Melanocyte of skin (primary cell): ENCODE data around the gene EIF3J. TPM values are rescaled to one million over a fixed set of nuclear protein-coding genes. Genes with fewer than 3 reads are reported as not detected.

Experiments
- total RNA-seq, 2 donors: library from RNA; depleted of rRNA; stranded (reverse); fragments of >200 nt; gene quantifications; 2 replicates each; pipeline ENCODE4 v1.2.3, GENCODE V29; 2012

The EIF3J gene, protein sequence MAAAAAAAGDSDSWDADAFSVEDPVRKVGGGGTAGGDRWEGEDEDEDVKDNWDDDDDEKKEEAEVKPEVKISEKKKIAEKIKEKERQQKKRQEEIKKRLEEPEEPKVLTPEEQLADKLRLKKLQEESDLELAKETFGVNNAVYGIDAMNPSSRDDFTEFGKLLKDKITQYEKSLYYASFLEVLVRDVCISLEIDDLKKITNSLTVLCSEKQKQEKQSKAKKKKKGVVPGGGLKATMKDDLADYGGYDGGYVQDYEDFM
- total RNA-seq = 10 to 100 TPM; 21.3 to 46.6 TPM

DNA sequence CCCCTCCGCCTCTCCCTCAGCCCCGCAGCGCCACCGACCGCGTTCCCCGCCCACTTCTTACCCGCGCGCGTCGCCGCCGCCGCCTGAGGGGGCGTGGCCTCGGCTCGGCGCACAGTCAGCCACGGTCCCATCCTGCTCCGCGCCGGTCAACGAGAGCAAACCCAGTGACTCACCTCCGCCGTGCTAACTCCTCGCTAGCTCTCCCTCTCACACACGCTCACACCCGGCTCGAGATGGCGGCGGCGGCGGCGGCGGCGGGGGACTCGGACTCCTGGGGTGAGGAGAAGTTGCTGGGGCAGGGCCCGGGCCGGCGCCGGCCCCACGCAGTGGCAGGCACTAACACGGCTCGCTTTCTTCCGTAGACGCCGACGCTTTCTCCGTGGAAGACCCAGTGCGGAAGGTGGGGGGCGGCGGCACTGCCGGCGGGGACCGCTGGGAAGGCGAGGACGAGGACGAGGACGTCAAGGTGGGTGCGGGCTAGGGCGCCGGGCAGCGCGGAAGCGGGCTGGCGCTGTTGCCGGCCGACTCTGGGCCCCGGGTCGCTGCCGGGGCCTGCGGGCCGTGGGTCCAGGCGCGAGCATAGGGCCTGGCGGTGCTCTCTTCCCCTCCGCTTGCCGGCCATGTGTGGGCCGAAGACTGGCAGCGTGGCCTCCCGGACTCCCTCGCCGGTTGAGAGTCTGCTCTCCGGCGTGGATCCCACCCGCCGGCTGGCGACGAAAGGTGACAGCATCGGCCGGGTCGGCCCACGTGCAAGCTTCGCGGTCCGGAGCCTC lies at the start of gene EIF3J:
TSS of gene EIF3J (plus strand) at position 186 of the 773 bp plus-strand sequence. CDS start at position 234, 48 bp downstream.

Other genes starting within 250 kb of the EIF3J start
- 10 to 100 TPM; 48.9 to 51.3 TPM for gene GOLM2, start 248.4 kb upstream of the EIF3J start, total RNA-seq
- 10 to 100 TPM; 49.6 to 63.6 TPM for gene CTDSPL2, start 109.5 kb upstream of the EIF3J start, total RNA-seq
- gene SPG11, start 126.5 kb downstream of the EIF3J start, total RNA-seq = 10 to 100 TPM; 69.6 to 70.2 TPM
- 1 to 10 TPM; 3.0 to 4.5 TPM for gene PATL2, start 174.2 kb downstream of the EIF3J start, total RNA-seq
- 1,000 to 10,000 TPM; 3,703 to 7,636 TPM for gene B2M, start 174.4 kb downstream of the EIF3J start, total RNA-seq
- gene TRIM69, start 199.4 kb downstream of the EIF3J start, total RNA-seq = 10 to 100 TPM; 68.8 to 69.3 TPM